ENCODE results near the gene RANBP2.
"Not testable (repeated sequence)": the region's sequence is repeated elsewhere in the genome, so short reads cannot be mapped to it uniquely, and the experiment has no call there.

DNA sequence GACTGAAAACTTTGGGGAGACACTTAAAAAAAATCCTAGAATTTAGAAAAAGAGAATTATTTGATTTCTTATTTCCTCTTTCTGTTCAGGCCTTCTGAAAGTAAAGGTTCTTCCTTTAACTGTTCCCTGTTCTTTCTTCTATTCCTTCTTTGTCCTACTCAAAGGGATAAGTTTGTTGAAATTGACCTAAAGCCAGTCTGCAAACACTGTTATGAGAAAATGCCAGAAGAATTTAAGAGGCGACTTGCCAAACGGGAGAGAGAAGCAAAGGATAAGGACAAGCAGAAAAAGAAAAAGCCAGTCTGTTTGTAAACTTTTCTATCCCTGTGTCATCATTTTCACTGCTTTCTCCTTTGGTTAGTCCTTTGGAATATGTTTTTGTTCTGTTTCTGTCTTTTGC is 38.5 kb upstream of the RANBP2 start:
- TF ChIP-seq, protein P1, sequence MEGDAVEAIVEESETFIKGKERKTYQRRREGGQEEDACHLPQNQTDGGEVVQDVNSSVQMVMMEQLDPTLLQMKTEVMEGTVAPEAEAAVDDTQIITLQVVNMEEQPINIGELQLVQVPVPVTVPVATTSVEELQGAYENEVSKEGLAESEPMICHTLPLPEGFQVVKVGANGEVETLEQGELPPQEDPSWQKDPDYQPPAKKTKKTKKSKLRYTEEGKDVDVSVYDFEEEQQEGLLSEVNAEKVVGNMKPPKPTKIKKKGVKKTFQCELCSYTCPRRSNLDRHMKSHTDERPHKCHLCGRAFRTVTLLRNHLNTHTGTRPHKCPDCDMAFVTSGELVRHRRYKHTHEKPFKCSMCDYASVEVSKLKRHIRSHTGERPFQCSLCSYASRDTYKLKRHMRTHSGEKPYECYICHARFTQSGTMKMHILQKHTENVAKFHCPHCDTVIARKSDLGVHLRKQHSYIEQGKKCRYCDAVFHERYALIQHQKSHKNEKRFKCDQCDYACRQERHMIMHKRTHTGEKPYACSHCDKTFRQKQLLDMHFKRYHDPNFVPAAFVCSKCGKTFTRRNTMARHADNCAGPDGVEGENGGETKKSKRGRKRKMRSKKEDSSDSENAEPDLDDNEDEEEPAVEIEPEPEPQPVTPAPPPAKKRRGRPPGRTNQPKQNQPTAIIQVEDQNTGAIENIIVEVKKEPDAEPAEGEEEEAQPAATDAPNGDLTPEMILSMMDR (IDR thresholded peaks at IDR 0.05) = not testable (repeated sequence)
- not testable (repeated sequence) for TF ChIP-seq POLR2AphosphoS5, EP300 (IDR thresholded peaks at IDR 0.05)

Data from esophagus muscularis mucosa (tissue), 4 donors.